Stimulated activated CD8-positive, alpha-beta memory T cell treated with anti-CD3 and anti-CD28 coated beads, Interleukin-15, amount 100 ng/mL, for 48 hours (primary cell): ENCODE data around the gene CHRNA7.

ENCODE experiments used
- DNase-seq, 2 donors: peaks; one replicate each; pipeline ENCODE4 v3.0.0-alpha.2; 2020; ENCODE audit warnings: low read depth in 2 of 2

Gene CHRNA7

GRCh38 chr15:32029862-32030781, at the start of gene CHRNA7:
Gene CHRNA7 (plus strand): TSS chr15:32030515. CDS start chr15:32030595, 80 bp downstream.
- DNase-seq, result peak in 1 of 2 donors; percentile 16

GRCh38 chr15:31985607-31986006, 44.7 kb upstream of the CHRNA7 start:
- no peak for DNase-seq

GRCh38 chr15:31993062-31993461, 37.3 kb upstream of the CHRNA7 start:
- DNase-seq, result no peak

GRCh38 chr15:31997711-31998110, 32.6 kb upstream of the CHRNA7 start:
- DNase-seq, result no peak

- no peak for DNase-seq
These were observed 26.8 kb upstream of the CHRNA7 start for GRCh38 chr15:32003558-32003957.

GRCh38 chr15:32004249-32004648, 26.1 kb upstream of the CHRNA7 start:
- DNase-seq, result no peak

GRCh38 chr15:32007355-32007960, 22.9 kb upstream of the CHRNA7 start:
- no peak for DNase-seq

GRCh38 chr15:32014953-32015352, 15.4 kb upstream of the CHRNA7 start:
- no peak for DNase-seq

- DNase-seq, result no peak
These were observed 10.2 kb upstream of the CHRNA7 start for GRCh38 chr15:32020156-32020555.

- no peak for DNase-seq
These were observed 1.4 kb upstream of the CHRNA7 start for GRCh38 chr15:32028921-32029320.

GRCh38 chr15:32029409-32029861, 880 bp upstream of the CHRNA7 start:
- no peak for DNase-seq

GRCh38 chr15:32030795-32031194, 480 bp downstream of the CHRNA7 start:
- no peak for DNase-seq

GRCh38 chr15:32033186-32033890, 3.0 kb downstream of the CHRNA7 start:
- no peak for DNase-seq

- DNase-seq, result no peak
These were observed 3.8 kb downstream of the CHRNA7 start for GRCh38 chr15:32034106-32034505.

- DNase-seq, result no peak
These were observed 5.0 kb downstream of the CHRNA7 start for GRCh38 chr15:32035285-32035684.

GRCh38 chr15:32036971-32037370, 6.7 kb downstream of the CHRNA7 start:
- DNase-seq, result no peak

GRCh38 chr15:32041294-32041693, 11.0 kb downstream of the CHRNA7 start:
- DNase-seq, result no peak

- DNase-seq, result no peak
These were observed 12.1 kb downstream of the CHRNA7 start for GRCh38 chr15:32042269-32042972.

- DNase-seq, result no peak
These were observed 23.4 kb downstream of the CHRNA7 start for GRCh38 chr15:32053719-32054118.

GRCh38 chr15:32057876-32058425, 27.6 kb downstream of the CHRNA7 start:
- DNase-seq, result no peak

- DNase-seq, result no peak
These were observed 30.4 kb downstream of the CHRNA7 start for GRCh38 chr15:32060706-32061105.
